DND-41 (cell line): Measurements from ENCODE around the gene TMEM9B.

Source experiments
- ATAC-seq: fragments of 200-7000 bp; cut with Tn5 transposase; 3 replicates; pipeline ENCODE4 v1.9.1; 2021; ENCODE audit warnings: low read depth; ENCODE audit not compliant: insufficient read depth
- DNase-seq: peaks from one replicate; pipeline ENCODE4 v3.0.0-alpha.2; 2020
- H2AFZ ChIP-seq: 2 replicates; pipeline ENCODE4 v1.6.0; 2012; ENCODE audit warnings: low read depth, low read length
- H3K27ac ChIP-seq: 2 replicates; pipeline ENCODE4 v1.5.1; 2012; ENCODE audit warnings: low read length, inconsistent platforms
- H3K27me3 ChIP-seq: fragments of 200-600 bp; sonication (generic); 2 replicates; pipeline ENCODE4 v1.6.0; 2012; ENCODE audit warnings: low read length, mild to moderate bottlenecking, inconsistent platforms; ENCODE audit not compliant: insufficient read depth, poor library complexity
- H3K36me3 ChIP-seq: 2 replicates; pipeline ENCODE4 v1.5.1; 2012; ENCODE audit warnings: low read length, inconsistent platforms; ENCODE audit not compliant: insufficient read depth
- H3K4me1 ChIP-seq: 2 replicates; pipeline ENCODE4 v1.5.1; 2012; ENCODE audit warnings: mild to moderate bottlenecking, low read length; ENCODE audit not compliant: insufficient read depth
- H3K4me2 ChIP-seq: 2 replicates; pipeline ENCODE4 v1.6.0; 2012; ENCODE audit warnings: mild to moderate bottlenecking, moderate library complexity, low read length, inconsistent platforms; ENCODE audit not compliant: insufficient read depth
- H3K4me3 ChIP-seq, 2 experiments: fragments of 200-600 bp in 1 of 2; shearing (Covaris generic) in 1 of 2; 2 replicates each; pipeline ENCODE4 v1.5.1; 2012 to 2016; ENCODE audit warnings: inconsistent platforms in 2 of 2, low read length in 2 of 2, mild to moderate bottlenecking in 2 of 2, low read depth in 1 of 2, moderate library complexity in 1 of 2
- H3K79me2 ChIP-seq: 2 replicates; pipeline ENCODE4 v1.6.0; 2012; ENCODE audit warnings: low read length, inconsistent platforms; ENCODE audit not compliant: insufficient read depth
- H3K9ac ChIP-seq: 2 replicates; pipeline ENCODE4 v1.6.0; 2012; ENCODE audit warnings: low read depth, mild to moderate bottlenecking, inconsistent platforms, low read length, moderate library complexity
- H3K9me3 ChIP-seq: 2 replicates; pipeline ENCODE4 v1.5.1; 2012; ENCODE audit warnings: low read length, moderate library complexity, mild to moderate bottlenecking, inconsistent platforms; ENCODE audit not compliant: insufficient read depth, severe bottlenecking
- H4K20me1 ChIP-seq: 2 replicates; pipeline ENCODE4 v1.6.0; 2012; ENCODE audit warnings: low read length; ENCODE audit not compliant: insufficient read depth
- EZH2 ChIP-seq: IDR thresholded peaks from 3 replicates; pipeline ENCODE4 v1.6.1; 2012; ENCODE audit warnings: borderline replicate concordance, low read depth, mild to moderate bottlenecking, moderate library complexity, low read length, inconsistent platforms; ENCODE audit not compliant: severe bottlenecking
- TF ChIP-seq, protein P1 (sequence below): IDR thresholded peaks from 2 replicates; pipeline ENCODE4 v1.5.1; 2012; ENCODE audit warnings: borderline replicate concordance, low read length, moderate library complexity, mild to moderate bottlenecking; ENCODE audit not compliant: poor library complexity, severe bottlenecking; ENCODE audit errors: extremely low read depth

TMEM9B gene

GRCh38 chr11:8998017-8998416, 33.8 kb upstream of the TMEM9B start:
- no peak overlapping the region for H3K9ac ChIP-seq
- H3K36me3 ChIP-seq = no peaks in the 10 kb centered on the region
- no peak overlapping the region for H2AFZ ChIP-seq
- H4K20me1 ChIP-seq = no peaks in the 10 kb centered on the region
- TF ChIP-seq EZH2 = no peak
- TF ChIP-seq, protein P1, sequence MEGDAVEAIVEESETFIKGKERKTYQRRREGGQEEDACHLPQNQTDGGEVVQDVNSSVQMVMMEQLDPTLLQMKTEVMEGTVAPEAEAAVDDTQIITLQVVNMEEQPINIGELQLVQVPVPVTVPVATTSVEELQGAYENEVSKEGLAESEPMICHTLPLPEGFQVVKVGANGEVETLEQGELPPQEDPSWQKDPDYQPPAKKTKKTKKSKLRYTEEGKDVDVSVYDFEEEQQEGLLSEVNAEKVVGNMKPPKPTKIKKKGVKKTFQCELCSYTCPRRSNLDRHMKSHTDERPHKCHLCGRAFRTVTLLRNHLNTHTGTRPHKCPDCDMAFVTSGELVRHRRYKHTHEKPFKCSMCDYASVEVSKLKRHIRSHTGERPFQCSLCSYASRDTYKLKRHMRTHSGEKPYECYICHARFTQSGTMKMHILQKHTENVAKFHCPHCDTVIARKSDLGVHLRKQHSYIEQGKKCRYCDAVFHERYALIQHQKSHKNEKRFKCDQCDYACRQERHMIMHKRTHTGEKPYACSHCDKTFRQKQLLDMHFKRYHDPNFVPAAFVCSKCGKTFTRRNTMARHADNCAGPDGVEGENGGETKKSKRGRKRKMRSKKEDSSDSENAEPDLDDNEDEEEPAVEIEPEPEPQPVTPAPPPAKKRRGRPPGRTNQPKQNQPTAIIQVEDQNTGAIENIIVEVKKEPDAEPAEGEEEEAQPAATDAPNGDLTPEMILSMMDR = no peak
- H3K4me2 ChIP-seq = no peak overlapping the region
- no peak overlapping the region for H3K4me3 ChIP-seq
- H3K27me3 ChIP-seq = peaks cover 29% of the 10 kb centered on the region
- H3K27ac ChIP-seq = no peak overlapping the region
- H3K9me3 ChIP-seq = no peaks in the 10 kb centered on the region
- ATAC-seq (no peak), DNase-seq (no peak)
- H3K4me1 ChIP-seq = no peaks in the 10 kb centered on the region
- H3K79me2 ChIP-seq = no peaks in the 10 kb centered on the region

- Histone ChIP-seq H4K20me1 (no peaks in the 10 kb centered on the region), H3K4me3 (no peak overlapping the region), H3K4me2 (no peak overlapping the region), H3K9ac (no peak overlapping the region), H3K27ac (no peak overlapping the region), H3K79me2 (no peaks in the 10 kb centered on the region), H3K9me3 (no peaks in the 10 kb centered on the region), H3K36me3 (no peaks in the 10 kb centered on the region), H2AFZ (no peak overlapping the region), H3K4me1 (no peaks in the 10 kb centered on the region), H3K27me3 (peaks cover 23% of the 10 kb centered on the region)
- DNase-seq (no peak), ATAC-seq (no peak)
- no peak for TF ChIP-seq EZH2
- TF ChIP-seq, protein P1 = no peak
Observed at GRCh38 chr11:8997451-8997850, 33.2 kb upstream of the TMEM9B start.

- no peak for ATAC-seq
- Histone ChIP-seq H3K79me2 (no peaks in the 10 kb centered on the region), H3K36me3 (no peaks in the 10 kb centered on the region), H3K27ac (no peak overlapping the region), H3K9ac (no peak overlapping the region), H4K20me1 (no peaks in the 10 kb centered on the region), H3K9me3 (no peaks in the 10 kb centered on the region), H3K4me3 (no peak overlapping the region), H3K4me1 (no peaks in the 10 kb centered on the region), H3K27me3 (peaks cover 14% of the 10 kb centered on the region), H2AFZ (no peak overlapping the region), H3K4me2 (no peak overlapping the region)
- no peak for DNase-seq
- TF ChIP-seq EZH2 = no peak
- TF ChIP-seq, protein P1 = no peak
Observed at GRCh38 chr11:8989453-8989852, 25.2 kb upstream of the TMEM9B start.
